Nephron (organoid): ENCODE measurements around the gene GPD1.
A peak's percentile ranks its signal among the peaks of the same experiment; 100 is the strongest.

Source experiments
- H3K27ac Mint-ChIP-seq, 3 experiments: 2 replicates each; pipeline ENCODE4 v1.8.0; 2020; ENCODE audit warnings: mixed read lengths in 3 of 3, mild to moderate bottlenecking in 2 of 3, moderate library complexity in 1 of 3
- H3K27me3 Mint-ChIP-seq: 2 replicates; pipeline ENCODE4 v1.8.0; 2021; ENCODE audit warnings: low read depth, mild to moderate bottlenecking, moderate library complexity, mixed read lengths
- H3K36me3 Mint-ChIP-seq: 2 replicates; pipeline ENCODE4 v1.8.0; 2020; ENCODE audit warnings: low read depth, mixed read lengths
- H3K4me1 Mint-ChIP-seq: 2 replicates; pipeline ENCODE4 v1.8.0; 2020; ENCODE audit warnings: mixed read lengths
- H3K4me3 Mint-ChIP-seq, 3 experiments: 2 replicates each; pipeline ENCODE4 v1.8.0; 2020; ENCODE audit warnings: mild to moderate bottlenecking in 3 of 3, mixed read lengths in 3 of 3, moderate library complexity in 2 of 3
- H3K9me3 Mint-ChIP-seq: 2 replicates; pipeline ENCODE4 v1.8.0; 2020; ENCODE audit warnings: mixed read lengths
- CTCF ChIP-seq, 3 experiments: fragments of 200-600 bp; sonication (generic); IDR thresholded peaks; one replicate each; pipeline ENCODE4 v1.5.0; 2021; ENCODE audit warnings: antibody characterized with exemption in 3 of 3; ENCODE audit not compliant: unreplicated experiment in 3 of 3

GPD1 gene

DNA sequence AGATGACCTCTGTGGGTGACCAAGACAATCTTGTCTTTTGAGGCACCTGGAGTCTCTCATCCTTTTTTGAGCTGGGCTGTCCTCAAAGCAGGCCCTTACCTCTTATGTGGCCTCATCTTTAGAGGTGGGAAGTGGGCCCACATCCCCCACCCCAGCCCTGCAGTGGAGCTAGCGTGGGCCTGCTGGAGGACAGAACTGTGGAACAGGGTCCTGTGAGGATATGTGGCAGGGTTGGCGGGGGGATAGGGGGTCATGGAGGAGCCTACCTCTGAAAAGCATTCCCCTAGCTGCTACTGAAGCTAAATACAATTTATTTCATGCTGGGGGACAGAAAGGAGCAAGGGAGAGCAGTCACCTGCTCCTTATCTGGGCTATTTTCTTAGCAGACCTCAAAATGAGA is 457 bp upstream of the GPD1 start:
- Mint-ChIP-seq H3K9me3 (no peaks in the 10 kb centered on the region), H3K27ac (peak overlapping the region; percentile 71 to 89 (median 71)), H3K4me3 (no peak overlapping the region), H3K27me3 (no peaks in the 10 kb centered on the region), H3K36me3 (peaks cover 32% of the 10 kb centered on the region), H3K4me1 (peaks cover 44% of the 10 kb centered on the region)
- TF ChIP-seq CTCF (IDR thresholded peaks at IDR 0.05; ENCODE audit: unreplicated experiment in 3 of 3) = no peak

DNA sequence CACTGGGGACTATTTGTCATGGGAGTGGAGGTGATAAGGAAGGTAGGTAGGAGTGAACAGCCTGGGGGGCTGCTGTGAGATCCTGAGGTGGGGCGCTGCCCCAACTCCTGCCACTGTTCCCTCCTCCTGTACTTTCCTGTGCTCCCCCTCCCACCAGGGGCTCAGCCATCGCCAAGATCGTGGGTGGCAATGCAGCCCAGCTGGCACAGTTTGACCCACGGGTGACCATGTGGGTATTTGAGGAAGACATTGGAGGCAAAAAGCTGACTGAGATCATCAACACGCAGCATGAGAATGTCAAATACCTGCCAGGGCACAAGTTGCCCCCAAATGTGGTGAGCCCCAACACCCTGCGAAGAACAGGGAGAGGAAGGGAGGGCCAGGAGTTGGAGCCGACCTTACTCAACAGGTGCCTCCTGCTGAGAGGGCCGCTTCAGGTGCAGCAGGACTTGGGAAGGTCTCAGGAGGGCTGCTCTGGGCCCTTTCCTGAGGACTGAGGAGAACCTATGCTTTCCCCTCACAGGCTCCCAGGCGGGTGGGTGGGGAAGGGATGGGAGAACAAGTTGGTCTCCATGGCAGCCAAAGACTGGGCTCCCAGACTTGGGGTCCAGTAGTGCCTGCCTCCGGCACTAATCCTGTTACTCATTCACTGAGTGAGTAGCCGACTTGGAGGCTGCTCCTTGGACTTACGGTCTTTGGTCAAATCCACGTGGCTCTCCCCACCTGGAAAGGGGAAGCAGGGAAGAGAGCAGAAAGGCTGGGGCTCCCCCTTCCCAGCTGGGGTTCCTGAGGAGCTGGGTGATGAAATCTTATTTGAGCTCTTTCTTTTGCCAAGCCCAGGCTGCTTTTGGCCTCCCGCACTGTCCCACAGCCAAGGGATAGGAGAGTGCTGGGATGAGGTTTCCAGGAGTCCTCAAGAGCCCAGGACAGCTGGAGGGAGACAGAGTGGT is 884 bp downstream of the GPD1 start:
- Mint-ChIP-seq H3K36me3 (peaks cover 19% of the 10 kb centered on the region), H3K4me1 (peaks cover 48% of the 10 kb centered on the region), H3K4me3 (peak overlapping the region; percentile 32 to 67 (median 60)), H3K9me3 (no peaks in the 10 kb centered on the region), H3K27ac (peak overlapping the region; percentile 70 to 89 (median 71)), H3K27me3 (no peaks in the 10 kb centered on the region)
- TF ChIP-seq CTCF (IDR thresholded peaks at IDR 0.05; ENCODE audit: unreplicated experiment in 3 of 3) = no peak

DNA sequence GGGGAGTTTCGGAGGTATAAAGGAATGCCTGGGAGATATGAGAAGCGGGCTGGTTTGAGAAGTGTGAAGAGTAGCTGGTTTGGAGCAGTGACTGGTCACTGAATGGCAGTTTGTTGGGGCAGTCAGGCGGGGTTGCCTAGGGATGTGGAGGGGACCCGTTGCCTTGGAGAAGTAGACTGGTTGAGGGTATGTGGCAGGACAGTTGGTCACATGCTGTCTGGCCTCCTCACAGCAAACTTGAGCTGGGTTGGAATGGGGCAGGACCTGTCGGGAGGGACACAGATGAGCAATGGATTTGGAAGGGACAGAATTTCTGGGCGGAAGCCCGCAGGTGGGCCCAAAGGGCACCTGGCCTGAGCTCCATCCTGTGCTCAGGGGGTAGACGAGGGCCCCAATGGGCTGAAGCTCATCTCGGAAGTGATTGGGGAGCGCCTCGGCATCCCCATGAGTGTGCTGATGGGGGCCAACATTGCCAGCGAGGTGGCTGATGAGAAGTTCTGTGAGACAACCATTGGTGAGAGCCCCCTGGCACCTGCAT is 2.2 kb downstream of the GPD1 start:
- H3K4me1 Mint-ChIP-seq = peaks cover 59% of the 10 kb centered on the region
- peak overlapping the region; percentile 23 to 86 (median 68) for H3K27ac Mint-ChIP-seq
- peaks cover 8% of the 10 kb centered on the region for H3K36me3 Mint-ChIP-seq
- no peak for TF ChIP-seq CTCF (IDR thresholded peaks at IDR 0.05; ENCODE audit: unreplicated experiment in 3 of 3)
- H3K4me3 Mint-ChIP-seq = peak overlapping the region in 2 of 3 experiments; percentile 1 to 58
- no peaks in the 10 kb centered on the region for H3K27me3 Mint-ChIP-seq
- H3K9me3 Mint-ChIP-seq = no peaks in the 10 kb centered on the region

DNA sequence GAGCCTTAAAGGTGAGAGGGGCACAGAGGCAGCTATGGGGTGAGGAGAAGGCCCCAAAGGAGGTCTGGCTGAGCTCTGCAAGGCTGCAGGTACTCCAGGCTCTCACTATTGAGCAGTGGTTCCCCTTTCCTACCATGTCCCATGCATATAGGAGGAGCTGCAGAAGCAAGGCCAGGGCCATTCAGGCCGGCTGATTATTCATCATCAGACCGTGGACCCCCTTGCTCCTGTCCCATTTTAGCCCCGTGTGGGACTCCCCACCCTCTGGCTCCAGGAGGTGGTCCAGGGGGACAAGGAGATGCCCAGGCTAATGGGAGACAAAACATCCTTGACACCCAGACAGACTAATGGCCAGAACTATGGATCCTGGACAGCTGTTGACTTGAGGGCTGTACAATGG is 3.1 kb downstream of the GPD1 start:
- Mint-ChIP-seq H3K36me3 (peaks cover under 1% of the 10 kb centered on the region), H3K9me3 (no peaks in the 10 kb centered on the region), H3K4me3 (no peak overlapping the region), H3K27me3 (no peaks in the 10 kb centered on the region), H3K4me1 (peaks cover 64% of the 10 kb centered on the region), H3K27ac (peak overlapping the region in 2 of 3 experiments; percentile 68 to 98)
- TF ChIP-seq CTCF (IDR thresholded peaks at IDR 0.05; ENCODE audit: unreplicated experiment in 3 of 3) = no peak

DNA sequence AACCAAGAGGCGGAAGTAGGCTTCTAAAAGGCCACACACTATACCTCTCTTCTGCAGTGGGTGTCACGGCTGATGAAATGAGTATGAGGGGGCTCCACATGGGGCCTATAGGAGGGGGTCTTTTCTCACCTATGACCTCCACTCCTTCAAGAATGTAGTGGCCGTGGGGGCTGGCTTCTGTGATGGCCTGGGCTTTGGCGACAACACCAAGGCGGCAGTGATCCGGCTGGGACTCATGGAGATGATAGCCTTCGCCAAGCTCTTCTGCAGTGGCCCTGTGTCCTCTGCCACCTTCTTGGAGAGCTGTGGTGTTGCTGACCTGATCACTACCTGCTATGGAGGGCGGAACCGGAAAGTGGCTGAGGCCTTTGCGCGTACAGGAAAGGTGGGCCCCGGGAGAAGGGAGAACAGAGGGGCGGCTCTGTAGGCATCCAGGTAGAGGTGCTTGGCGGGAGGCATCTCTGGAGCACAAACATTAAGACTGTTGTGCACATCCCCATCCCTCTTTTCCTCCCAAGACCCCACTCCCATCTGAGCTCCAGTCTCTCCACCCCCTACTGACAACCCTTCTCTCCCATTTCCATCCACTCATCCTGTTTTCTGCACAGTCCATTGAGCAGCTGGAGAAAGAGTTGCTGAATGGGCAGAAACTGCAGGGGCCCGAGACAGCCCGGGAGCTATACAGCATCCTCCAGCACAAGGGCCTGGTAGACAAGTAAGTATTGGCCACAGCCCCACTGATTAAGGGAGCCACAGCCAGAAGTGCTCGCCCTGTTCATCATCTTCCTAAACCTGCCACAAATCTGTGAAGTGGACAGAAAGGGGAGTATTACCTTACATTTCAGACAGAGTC is 3.8 kb downstream of the GPD1 start:
- H3K27me3 Mint-ChIP-seq = no peaks in the 10 kb centered on the region

More for the DNA sequence above, 3.8 kb downstream of the GPD1 start:
- peak overlapping the region; percentile 33 to 98 (median 79) for H3K27ac Mint-ChIP-seq
- no peaks in the 10 kb centered on the region for H3K9me3 Mint-ChIP-seq
- H3K4me3 Mint-ChIP-seq = peak overlapping the region in 2 of 3 experiments; percentile 6 to 33
- TF ChIP-seq CTCF (IDR thresholded peaks at IDR 0.05; ENCODE audit: unreplicated experiment in 3 of 3) = no peak
- H3K4me1 Mint-ChIP-seq = peaks cover 59% of the 10 kb centered on the region
- no peaks in the 10 kb centered on the region for H3K36me3 Mint-ChIP-seq
